ENCODE results near the gene TMEM156.

Gene TMEM156

DNA sequence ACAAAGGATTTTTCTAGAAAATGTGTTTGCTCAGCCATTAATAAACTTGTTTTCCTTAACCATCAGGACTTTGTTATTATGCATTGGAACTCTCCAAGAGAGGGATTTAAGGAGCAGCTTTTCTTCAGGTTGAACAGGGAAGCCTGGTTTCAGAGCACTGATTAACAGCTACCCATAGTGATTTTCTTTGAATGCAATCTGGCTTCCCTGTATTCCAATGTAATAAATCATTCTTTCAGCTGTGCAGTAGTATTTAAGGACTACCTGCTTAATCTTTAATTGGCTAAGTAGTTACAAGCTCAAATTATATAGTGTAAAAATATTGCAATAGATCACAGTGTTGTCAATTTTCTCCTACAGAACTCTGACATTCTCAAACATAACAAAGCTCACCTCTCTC, 77.5 kb downstream of the TMEM156 start:
- TF ChIP-seq, protein P1, sequence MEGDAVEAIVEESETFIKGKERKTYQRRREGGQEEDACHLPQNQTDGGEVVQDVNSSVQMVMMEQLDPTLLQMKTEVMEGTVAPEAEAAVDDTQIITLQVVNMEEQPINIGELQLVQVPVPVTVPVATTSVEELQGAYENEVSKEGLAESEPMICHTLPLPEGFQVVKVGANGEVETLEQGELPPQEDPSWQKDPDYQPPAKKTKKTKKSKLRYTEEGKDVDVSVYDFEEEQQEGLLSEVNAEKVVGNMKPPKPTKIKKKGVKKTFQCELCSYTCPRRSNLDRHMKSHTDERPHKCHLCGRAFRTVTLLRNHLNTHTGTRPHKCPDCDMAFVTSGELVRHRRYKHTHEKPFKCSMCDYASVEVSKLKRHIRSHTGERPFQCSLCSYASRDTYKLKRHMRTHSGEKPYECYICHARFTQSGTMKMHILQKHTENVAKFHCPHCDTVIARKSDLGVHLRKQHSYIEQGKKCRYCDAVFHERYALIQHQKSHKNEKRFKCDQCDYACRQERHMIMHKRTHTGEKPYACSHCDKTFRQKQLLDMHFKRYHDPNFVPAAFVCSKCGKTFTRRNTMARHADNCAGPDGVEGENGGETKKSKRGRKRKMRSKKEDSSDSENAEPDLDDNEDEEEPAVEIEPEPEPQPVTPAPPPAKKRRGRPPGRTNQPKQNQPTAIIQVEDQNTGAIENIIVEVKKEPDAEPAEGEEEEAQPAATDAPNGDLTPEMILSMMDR (IDR thresholded peaks at IDR 0.05): no peak
- no peaks in the 10 kb centered on the region for H3K27me3 ChIP-seq
- H3K36me3 ChIP-seq: no peaks in the 10 kb centered on the region
- H3K9me3 ChIP-seq: no peaks in the 10 kb centered on the region
- no peak overlapping the region for H3K27ac ChIP-seq
- H3K4me1 ChIP-seq (ENCODE audit: control insufficient read depth in 1 of 2, insufficient read depth in 1 of 2, low read depth in 1 of 2, low read length in 1 of 2): no peaks in the 10 kb centered on the region
- no peak overlapping the region for H3K4me3 ChIP-seq (ENCODE audit: low read depth in 1 of 2, low read length in 1 of 2)

DNA sequence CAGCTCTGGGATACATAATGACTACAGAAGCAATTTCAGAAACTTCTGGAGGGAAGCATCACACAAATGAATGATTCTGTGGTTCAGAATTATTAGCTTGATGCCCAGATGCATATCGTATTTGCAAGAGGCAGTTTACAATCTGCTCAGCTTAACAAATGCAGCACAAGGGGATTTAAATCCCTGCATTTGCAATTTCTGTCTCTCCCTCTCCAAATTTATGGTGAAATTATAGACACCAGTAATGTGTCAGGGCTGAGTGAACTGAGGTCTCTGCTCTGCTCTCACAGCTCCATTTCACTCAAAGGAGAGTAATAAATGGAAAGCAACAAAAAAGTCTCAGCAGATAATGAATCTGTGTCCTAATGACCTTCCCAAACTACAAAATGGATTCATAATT, 80.2 kb downstream of the TMEM156 start:
- H3K9me3 ChIP-seq: no peaks in the 10 kb centered on the region
- H3K4me1 ChIP-seq (ENCODE audit: control insufficient read depth in 1 of 2, insufficient read depth in 1 of 2, low read depth in 1 of 2, low read length in 1 of 2): no peaks in the 10 kb centered on the region
- H3K4me3 ChIP-seq (ENCODE audit: low read depth in 1 of 2, low read length in 1 of 2): no peak overlapping the region
- TF ChIP-seq, protein P1 (IDR thresholded peaks at IDR 0.05): no peak
- no peaks in the 10 kb centered on the region for H3K27me3 ChIP-seq
- no peak overlapping the region for H3K27ac ChIP-seq
- no peaks in the 10 kb centered on the region for H3K36me3 ChIP-seq

DNA sequence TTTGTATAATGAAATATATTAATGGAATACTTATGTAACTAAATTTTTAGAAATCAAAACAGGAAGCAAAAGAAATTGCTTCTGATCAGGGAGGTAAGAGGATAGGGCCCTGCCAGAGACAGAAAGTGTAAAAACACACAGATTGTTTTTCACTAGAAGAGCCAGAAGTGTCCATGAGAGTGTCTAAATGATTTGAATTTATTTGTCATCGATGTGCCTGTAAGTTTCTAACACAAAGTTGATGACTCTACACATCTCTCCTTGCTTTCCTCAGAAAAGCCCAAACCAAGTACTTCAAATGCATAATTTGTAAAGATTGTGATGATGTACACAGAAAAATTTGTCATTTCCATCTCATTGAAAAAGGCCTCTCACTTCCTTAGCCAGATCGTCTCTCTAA, 80.6 kb downstream of the TMEM156 start:
- no peak overlapping the region for H3K4me3 ChIP-seq (ENCODE audit: low read depth in 1 of 2, low read length in 1 of 2)
- no peaks in the 10 kb centered on the region for H3K4me1 ChIP-seq (ENCODE audit: control insufficient read depth in 1 of 2, insufficient read depth in 1 of 2, low read depth in 1 of 2, low read length in 1 of 2)
- no peak overlapping the region for H3K27ac ChIP-seq
- H3K27me3 ChIP-seq: no peaks in the 10 kb centered on the region
- no peaks in the 10 kb centered on the region for H3K36me3 ChIP-seq
- TF ChIP-seq, protein P1 (IDR thresholded peaks at IDR 0.05): no peak
- no peaks in the 10 kb centered on the region for H3K9me3 ChIP-seq

DNA sequence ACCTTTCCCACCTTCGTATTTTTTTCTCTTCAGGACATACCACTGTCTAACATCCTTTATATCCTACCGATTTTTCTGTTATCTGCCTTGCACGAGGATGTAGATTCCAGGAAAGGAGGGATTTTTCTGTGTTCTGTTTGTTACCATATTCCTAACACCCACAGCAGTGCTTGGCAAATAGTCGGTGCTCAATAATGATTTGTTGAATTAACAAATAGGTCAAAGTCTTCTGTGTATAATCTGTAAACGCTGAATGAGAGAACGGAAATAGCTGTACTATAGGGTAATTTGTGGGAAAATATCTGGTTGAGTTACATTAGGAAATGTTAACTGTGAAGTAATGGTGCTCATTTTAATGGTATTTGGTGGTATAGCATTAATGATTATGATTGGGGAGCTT, 81.5 kb downstream of the TMEM156 start:
- H3K9me3 ChIP-seq: no peaks in the 10 kb centered on the region
- H3K27me3 ChIP-seq: no peaks in the 10 kb centered on the region
- H3K4me1 ChIP-seq (ENCODE audit: control insufficient read depth in 1 of 2, insufficient read depth in 1 of 2, low read depth in 1 of 2, low read length in 1 of 2): no peaks in the 10 kb centered on the region
- H3K36me3 ChIP-seq: no peaks in the 10 kb centered on the region
- no peak overlapping the region for H3K4me3 ChIP-seq (ENCODE audit: low read depth in 1 of 2, low read length in 1 of 2)
- TF ChIP-seq, protein P1 (IDR thresholded peaks at IDR 0.05): no peak
- no peak overlapping the region for H3K27ac ChIP-seq

DNA sequence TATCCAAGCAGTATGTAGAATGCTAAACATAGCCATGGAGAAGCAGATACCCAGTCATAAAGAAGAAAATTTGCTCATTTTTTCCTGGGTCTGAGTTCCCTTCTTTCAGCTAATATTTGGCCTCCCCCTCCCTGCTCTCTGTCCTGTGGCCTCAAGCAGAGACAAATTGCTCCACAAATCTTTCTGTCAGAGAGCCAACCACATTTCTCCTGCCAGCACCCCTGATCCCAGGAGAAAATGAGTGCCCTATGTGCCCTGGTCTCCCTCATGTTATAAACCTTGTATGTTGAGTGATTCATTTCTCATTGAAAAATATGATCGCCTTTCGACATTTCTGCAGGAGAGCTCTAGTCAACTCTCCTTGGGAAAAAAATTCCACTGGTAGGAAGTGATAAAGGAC, 82.0 kb downstream of the TMEM156 start:
- Histone ChIP-seq H3K9me3 (no peaks in the 10 kb centered on the region), H3K36me3 (no peaks in the 10 kb centered on the region), H3K27me3 (no peaks in the 10 kb centered on the region), H3K27ac (no peak overlapping the region), H3K4me1 (ENCODE audit: control insufficient read depth in 1 of 2, insufficient read depth in 1 of 2, low read depth in 1 of 2, low read length in 1 of 2) (no peaks in the 10 kb centered on the region), H3K4me3 (ENCODE audit: low read depth in 1 of 2, low read length in 1 of 2) (no peak overlapping the region)
- TF ChIP-seq, protein P1 (IDR thresholded peaks at IDR 0.05): no peak
